Omental fat pad (tissue), 4 donors: ENCODE measurements around the gene MYPN. TPM values are rescaled to one million over a fixed set of nuclear protein-coding genes. Genes with fewer than 3 reads are reported as not detected.

Experiments
- ATAC-seq: fragments of 150-250 bp; one replicate; pipeline ENCODE4 v1.9.1; 2016; ENCODE audit warnings: mild to moderate bottlenecking, moderate library complexity; ENCODE audit not compliant: low FRiP score
- DNase-seq: peaks from one replicate; pipeline ENCODE4 v3.0.0-alpha.2; 2019; ENCODE audit warnings: low spot score
- total RNA-seq, 4 donors: library from RNA; depleted of rRNA; stranded (reverse); fragments of >200 nt; gene quantifications; one replicate each; pipeline ENCODE4 v1.1.0, GENCODE V29; 2016
- TF ChIP-seq, protein P1 (sequence below), 3 donors: fragments of 450-650 bp; IDR thresholded peaks; one replicate each; pipeline ENCODE4 v1.5.1; 2016 to 2017; ENCODE audit warnings: antibody characterized with exemption in 3 of 3, mild to moderate bottlenecking in 3 of 3, moderate library complexity in 2 of 3

MYPN gene
- total RNA-seq, 4 donors from 2014 or later, result not detected

DNA sequence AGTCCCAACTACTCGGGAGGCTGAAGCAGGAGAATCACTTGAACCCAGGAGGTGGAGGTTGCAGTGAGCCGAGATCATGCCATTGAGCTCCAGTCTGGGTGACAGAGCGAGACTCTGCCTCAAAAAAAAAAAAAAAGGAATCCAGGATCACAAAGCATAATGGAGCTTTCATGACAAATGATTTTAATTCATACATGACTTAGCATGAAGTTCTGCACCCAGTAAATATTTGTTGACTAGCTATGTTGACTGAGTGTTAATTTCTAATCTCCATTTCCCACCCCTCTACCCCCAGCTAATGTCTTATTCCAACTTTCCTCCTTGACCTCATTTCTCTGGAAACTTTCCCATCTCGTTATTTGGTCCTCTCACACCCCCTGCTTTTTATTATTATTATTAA lies 69.3 kb downstream of the MYPN start:
- TF ChIP-seq, protein P1, sequence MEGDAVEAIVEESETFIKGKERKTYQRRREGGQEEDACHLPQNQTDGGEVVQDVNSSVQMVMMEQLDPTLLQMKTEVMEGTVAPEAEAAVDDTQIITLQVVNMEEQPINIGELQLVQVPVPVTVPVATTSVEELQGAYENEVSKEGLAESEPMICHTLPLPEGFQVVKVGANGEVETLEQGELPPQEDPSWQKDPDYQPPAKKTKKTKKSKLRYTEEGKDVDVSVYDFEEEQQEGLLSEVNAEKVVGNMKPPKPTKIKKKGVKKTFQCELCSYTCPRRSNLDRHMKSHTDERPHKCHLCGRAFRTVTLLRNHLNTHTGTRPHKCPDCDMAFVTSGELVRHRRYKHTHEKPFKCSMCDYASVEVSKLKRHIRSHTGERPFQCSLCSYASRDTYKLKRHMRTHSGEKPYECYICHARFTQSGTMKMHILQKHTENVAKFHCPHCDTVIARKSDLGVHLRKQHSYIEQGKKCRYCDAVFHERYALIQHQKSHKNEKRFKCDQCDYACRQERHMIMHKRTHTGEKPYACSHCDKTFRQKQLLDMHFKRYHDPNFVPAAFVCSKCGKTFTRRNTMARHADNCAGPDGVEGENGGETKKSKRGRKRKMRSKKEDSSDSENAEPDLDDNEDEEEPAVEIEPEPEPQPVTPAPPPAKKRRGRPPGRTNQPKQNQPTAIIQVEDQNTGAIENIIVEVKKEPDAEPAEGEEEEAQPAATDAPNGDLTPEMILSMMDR (IDR thresholded peaks at IDR 0.05), result no peak
- DNase-seq (no peak), ATAC-seq (no peak)

DNA sequence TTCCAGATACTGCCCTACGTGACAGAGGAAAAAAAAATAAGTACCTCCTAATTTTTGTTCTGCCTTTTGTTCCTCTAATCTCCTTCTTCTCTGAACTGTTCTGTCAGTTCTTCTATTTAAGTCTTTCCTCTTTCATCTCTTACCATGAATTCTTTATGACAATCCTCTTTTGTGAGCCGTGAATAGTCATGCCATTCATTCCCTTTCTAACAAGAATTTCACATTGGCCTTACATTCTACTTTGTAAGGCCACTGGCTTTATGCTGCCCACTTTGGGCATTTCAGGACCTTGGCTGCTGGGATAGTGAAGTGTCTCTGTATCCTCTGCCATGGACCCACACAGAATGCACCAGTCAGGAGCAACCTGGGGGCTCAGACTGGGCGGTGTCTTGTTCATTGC lies 69.7 kb downstream of the MYPN start:
- ATAC-seq (no peak), DNase-seq (no peak)

DNA sequence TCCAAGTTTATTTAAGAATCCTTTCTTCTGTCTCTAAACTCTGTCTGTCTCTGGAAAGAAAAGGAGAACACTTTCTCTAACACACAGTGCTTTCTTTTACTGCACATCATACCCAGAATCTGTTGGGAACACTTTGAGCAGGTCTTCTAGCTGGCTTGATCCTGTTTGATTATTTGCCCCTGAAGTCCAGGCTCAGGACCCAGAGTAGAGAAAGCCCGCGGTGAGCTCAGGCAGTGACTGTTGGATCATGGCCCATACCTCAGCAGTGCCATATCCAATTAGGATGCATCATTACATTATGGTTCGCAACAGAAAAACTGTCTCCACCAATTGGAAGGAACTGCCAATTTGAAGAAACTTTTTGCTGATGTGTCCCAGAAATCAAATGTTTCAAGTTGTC lies 71.2 kb downstream of the MYPN start:
- DNase-seq (no peak), ATAC-seq (no peak)
- TF ChIP-seq, protein P1 (IDR thresholded peaks at IDR 0.05), result no peak

More for the DNA sequence above, 69.7 kb downstream of the MYPN start:
- TF ChIP-seq, protein P1 (IDR thresholded peaks at IDR 0.05), result no peak

DNA sequence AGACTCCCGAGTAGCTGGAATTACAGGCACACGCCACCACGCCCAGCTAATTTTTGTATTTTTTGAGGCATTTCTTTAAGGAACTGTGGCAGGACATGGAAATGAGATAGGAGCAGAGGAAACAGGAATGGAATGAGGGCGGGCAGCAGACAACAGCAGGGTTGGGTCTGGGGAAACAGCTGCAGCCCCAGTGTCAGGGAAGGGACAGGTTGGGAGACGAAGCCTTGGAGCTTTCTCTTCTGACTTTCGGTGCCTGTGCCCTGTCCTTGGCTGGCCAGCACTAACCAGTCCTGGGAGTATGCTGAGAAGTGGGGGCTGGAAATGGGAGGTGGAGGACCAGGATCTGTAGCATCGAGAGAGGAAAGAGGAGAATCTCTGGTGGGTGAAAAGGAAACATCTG lies 75.3 kb downstream of the MYPN start:
- DNase-seq (no peak), ATAC-seq (no peak)
- TF ChIP-seq, protein P1 (IDR thresholded peaks at IDR 0.05), result no peak

DNA sequence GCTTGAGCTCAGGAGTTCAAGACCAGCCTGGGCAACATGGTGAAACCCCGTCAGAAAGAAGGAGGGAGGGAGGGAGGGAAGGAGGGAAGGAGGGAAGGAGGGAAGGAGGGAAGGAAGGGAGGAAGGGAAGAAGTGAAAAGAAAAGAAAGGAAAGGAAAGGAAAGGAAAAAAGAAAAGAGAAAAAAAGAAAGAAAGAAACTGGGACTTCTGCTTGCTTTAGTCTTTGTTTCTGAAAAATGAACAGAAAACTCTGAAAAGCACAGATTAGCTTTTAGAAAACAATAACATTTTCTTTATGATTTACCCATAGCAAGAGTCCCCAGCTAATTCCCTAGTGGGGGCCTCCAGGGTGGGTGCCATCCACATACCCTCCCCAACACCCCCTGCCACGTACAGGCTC lies 75.8 kb downstream of the MYPN start:
- ATAC-seq, result no peak
- no peak for DNase-seq
- TF ChIP-seq, protein P1 (IDR thresholded peaks at IDR 0.05), result no peak

DNA sequence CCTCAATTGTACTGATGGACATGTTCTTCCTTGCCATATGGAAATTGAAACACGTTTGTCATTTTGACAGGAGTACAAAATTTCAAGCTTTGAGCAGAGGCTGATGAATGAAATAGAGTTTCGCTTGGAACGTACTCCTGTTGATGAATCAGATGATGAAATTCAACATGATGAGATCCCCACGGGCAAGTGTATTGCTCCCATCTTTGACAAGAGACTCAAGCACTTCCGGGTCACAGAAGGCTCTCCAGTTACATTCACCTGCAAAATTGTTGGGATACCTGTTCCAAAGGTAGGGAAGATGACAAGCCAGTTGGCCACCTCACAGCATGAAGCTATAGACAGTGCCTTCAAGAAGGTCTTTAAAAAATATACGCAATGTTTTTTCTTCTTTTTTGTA lies 79.5 kb downstream of the MYPN start:
- TF ChIP-seq, protein P1 (IDR thresholded peaks at IDR 0.05), result no peak
- DNase-seq (no peak), ATAC-seq (no peak)

DNA sequence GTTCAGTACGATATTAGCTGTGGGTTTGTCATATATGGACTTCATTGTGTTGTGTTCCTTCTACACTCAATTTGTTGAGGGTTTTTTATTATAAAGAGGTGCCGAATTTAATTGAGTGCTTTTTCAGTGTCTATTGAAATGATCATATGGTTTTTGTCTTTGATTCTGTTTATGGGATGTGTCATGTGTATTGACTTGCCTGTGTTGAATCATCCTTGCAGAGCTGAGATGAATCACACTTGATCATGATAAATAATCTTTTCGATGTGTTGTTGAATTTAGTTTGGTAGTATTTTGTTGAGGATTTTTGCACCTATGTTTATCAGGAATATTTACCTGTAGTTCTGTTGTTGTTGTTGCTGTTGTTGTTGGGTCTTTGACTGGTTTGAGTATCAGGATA lies 82.8 kb downstream of the MYPN start:
- TF ChIP-seq, protein P1 (IDR thresholded peaks at IDR 0.05), result no peak

More for the DNA sequence above, 82.8 kb downstream of the MYPN start:
- ATAC-seq (no peak), DNase-seq (no peak)
